IPS DF 6.9 (cell line): ENCODE results near the gene PRSS57.

Experiments
- DNase-seq: peaks from one replicate; pipeline ENCODE4 v3.0.0-alpha.2; 2013; ENCODE audit warnings: low read depth, low spot score
- H3K27ac ChIP-seq: one replicate; pipeline ENCODE4 v1.5.1; 2013; ENCODE audit warnings: low read length, control low read depth
- H3K27me3 ChIP-seq: 2 replicates; pipeline ENCODE4 v1.6.1; 2013; ENCODE audit warnings: mild to moderate bottlenecking, low read length; ENCODE audit not compliant: control insufficient read depth, insufficient read depth
- H3K36me3 ChIP-seq: 2 replicates; pipeline ENCODE4 v1.6.1; 2013; ENCODE audit warnings: low read length; ENCODE audit not compliant: control insufficient read depth, insufficient read depth
- H3K4me1 ChIP-seq: 2 replicates; pipeline ENCODE4 v1.6.1; 2013; ENCODE audit warnings: low read length; ENCODE audit not compliant: control insufficient read depth, insufficient read depth
- H3K4me3 ChIP-seq: 2 replicates; pipeline ENCODE4 v1.5.1; 2013; ENCODE audit warnings: mild to moderate bottlenecking, low read length
- H3K9me3 ChIP-seq: 2 replicates; pipeline ENCODE4 v1.6.1; 2013; ENCODE audit warnings: low read length, inconsistent platforms; ENCODE audit not compliant: control insufficient read depth, insufficient read depth
- WGBS: extraction: QIAGEN DNeasy Blood & Tissue Kit; methylation state at CpG from one replicate; pipeline ENCODE4 v1.1.7; 2013; ENCODE audit warnings: mixed read lengths, missing lambda C conversion rate; ENCODE audit not compliant: insufficient read length, insufficient coverage; 5-methylcytosine and 5-hydroxymethylcytosine counted together

PRSS57 gene

DNA sequence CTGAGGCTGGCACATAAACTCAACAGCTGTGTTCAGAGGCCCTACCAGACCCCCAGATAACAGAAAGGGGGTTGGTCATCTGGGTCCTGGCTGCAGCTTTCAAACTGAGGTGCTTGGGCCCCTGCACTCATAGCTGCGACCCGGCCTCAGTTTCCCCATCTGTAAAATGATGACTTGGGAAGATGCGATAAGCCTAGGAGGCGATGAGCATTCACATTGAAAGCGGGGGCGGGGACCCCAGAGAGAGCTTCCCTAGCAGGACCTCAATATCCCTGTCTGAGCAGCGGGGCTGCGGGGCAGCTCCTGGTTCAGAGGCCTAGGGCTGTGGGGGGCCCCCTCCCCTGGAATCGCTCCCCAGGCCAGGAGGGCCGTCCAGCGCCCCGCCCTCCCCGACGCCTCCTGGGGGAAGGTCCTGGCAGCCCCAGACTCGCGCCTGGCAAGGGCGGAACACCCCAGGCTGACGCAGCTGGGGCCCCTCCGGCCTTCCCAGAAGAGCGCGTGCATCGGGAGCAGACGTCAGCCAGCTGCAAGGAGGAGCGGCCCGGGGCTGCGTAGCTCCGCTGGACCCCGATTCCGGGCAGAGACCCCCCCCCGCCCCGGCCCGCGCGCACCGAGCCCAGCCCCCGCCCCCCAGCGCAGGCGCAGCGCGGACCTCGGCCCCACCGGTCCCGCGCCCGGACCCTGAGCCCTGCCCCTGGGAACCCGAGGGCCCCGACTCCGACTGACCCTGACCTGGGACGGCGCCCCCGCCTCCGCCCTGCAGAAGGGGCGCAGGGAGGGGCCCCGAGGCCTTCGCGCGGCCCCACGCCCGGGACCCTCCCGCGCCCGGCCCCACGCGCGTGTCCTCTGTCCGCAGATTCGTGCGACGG, 15.6 kb downstream of the PRSS57 start:
- Histone ChIP-seq H3K4me1 (peaks cover 4% of the 10 kb centered on the region), H3K36me3 (no peaks in the 10 kb centered on the region; the same call in 1 of the 2 replicates), H3K27ac (no peak overlapping the region), H3K9me3 (no peaks in the 10 kb centered on the region), H3K4me3 (peak overlapping the region; percentile 83), H3K27me3 (peaks cover 7% of the 10 kb centered on the region)
- no peak for DNase-seq
- WGBS = no CpG with 5 or more reads among the region's 69 CpGs

DNA sequence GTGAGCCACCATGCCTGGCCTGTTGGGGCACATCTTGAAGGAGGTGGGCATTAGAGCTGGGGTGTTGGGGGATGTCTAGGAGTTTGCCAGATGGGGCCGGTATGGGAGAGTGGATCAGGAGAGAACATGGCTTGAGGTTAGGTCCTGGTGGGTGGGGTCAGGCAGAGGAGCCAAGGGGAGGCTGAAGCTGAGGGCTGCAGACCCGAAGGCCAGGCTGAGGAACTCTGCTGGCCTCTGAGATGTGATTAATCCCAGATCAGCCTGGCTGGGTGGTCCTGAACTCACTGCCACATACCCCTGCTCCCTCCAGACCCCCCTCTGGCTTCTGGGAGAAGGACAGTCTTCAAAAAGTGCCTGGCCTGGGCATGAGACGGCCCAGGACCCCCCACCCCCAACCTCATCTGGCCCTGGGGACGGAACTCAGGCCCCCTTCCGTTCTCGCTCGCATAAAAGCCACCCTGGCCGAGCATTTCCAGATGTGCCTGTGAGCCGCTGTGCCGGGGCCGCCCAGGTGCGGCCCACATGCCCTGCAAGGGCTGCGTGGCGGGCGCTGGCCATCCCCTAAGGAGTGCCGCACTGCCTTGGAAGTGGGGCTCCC, 16.4 kb downstream of the PRSS57 start:
- peaks cover 4% of the 10 kb centered on the region for H3K4me1 ChIP-seq
- no peaks in the 10 kb centered on the region; the same call in 1 of the 2 replicates for H3K36me3 ChIP-seq
- WGBS = no CpG with 5 or more reads among the region's 16 CpGs
- H3K9me3 ChIP-seq = no peaks in the 10 kb centered on the region
- no peak for DNase-seq
- no peak overlapping the region; the same call in 1 of the 2 replicates for H3K4me3 ChIP-seq
- no peak overlapping the region for H3K27ac ChIP-seq
- peaks cover 7% of the 10 kb centered on the region for H3K27me3 ChIP-seq

DNA sequence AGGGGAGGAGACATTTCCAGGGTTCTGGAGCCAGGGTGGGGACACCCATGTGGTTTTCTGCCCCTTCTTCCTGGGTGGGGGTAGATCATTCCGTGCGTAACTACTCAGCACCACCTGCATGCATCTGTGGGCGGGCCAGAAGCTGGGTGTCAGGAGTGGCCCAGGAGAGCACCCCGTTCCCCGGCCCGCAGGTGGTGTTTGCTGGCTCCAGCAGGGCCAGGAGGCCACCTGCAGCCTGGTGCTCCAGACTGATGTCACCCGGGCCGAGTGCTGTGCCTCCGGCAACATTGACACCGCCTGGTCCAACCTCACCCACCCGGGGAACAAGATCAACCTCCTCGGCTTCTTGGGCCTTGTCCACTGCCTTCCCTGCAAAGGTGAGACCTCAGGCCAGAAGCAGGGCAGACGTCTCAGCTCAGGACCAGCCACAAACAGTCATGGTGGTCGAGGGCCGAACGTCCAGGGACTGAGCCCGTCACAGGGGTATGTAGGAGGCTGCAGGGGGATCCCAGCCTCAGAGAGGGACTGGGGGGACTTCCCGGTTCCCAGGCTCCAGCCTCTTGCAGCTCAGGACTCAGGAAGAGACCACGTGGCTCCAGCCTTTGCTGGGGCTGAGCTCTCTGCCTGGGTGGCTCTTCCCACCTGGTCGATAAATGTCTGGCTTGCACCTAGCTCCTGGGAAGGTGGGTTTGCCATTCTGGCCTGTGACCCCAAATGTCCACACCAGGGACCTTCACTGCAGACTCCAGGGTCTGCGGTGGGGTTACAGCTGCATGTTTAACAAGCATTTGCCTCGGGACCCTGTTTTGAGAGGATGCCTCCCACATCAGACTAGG, 17.4 kb downstream of the PRSS57 start:
- Histone ChIP-seq H3K9me3 (no peaks in the 10 kb centered on the region), H3K4me1 (peaks cover 4% of the 10 kb centered on the region), H3K27me3 (peaks cover 7% of the 10 kb centered on the region), H3K4me3 (no peak overlapping the region), H3K36me3 (no peaks in the 10 kb centered on the region; the same call in 1 of the 2 replicates), H3K27ac (no peak overlapping the region)
- no CpG with 5 or more reads among the region's 22 CpGs for WGBS
- DNase-seq = no peak

DNA sequence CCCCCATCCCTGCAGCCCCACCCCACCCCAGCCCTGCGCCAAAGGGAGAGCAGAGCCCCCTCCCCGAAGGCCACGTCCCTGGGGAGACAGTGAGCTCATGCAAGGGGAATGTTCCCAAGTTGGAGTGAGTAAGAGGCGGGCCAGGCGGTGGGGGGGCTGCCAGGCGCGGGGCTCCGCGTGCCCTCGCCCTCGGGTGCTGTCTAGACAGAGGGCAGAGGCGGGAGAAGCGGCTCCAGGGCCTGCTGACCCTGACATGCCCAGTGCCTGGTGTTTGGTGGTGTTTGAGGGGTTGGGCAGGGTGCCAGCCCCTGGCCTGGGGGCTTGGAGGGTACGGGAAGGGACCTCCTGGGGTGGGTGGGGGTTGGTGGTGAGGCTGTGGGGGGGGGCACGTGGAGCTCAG, 18.1 kb downstream of the PRSS57 start:
- WGBS = no CpG with 5 or more reads among the region's 15 CpGs
- Histone ChIP-seq H3K9me3 (no peaks in the 10 kb centered on the region), H3K27ac (no peak overlapping the region), H3K27me3 (peaks cover 7% of the 10 kb centered on the region), H3K4me1 (peaks cover 4% of the 10 kb centered on the region), H3K4me3 (no peak overlapping the region), H3K36me3 (no peaks in the 10 kb centered on the region; the same call in 1 of the 2 replicates)
- DNase-seq = no peak

DNA sequence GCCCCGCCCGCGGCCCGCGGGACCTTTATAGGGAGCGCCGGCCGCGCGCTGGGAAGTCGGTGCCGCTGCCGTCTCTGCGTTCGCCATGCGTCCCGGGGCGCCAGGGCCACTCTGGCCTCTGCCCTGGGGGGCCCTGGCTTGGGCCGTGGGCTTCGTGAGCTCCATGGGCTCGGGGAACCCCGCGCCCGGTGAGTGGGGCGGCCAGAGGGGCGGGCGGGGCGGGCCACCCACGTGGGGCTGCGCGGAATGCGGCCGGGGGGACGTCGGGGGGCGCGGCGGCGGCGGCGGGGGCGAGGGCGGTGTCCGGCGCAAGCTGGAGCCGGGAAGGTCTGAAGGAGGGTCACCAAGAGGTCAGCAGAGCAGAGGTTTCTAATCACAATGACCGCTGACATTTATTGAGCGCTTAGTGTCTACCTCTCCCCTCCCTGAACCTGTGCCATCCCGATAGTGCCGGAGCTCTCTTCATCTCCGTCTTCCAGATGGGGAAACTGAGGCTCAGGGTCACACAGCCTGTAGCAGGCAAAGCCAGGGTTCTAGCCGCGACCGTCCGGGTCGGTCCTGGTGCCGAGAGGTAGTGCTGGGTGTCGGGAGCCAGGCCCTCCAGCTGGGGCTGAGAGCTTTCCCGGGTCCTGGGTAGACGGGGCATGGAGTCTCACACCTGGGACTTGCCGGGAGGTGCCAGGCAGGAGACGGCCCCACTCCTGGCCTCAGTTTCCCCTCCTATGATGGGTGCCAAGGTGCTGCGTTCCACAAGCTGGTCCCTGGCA, 18.7 kb downstream of the PRSS57 start, which contains the start of gene FSTL3:
TSS of gene FSTL3 (plus strand) at position 54 of the 767 bp plus-strand sequence. CDS start at position 86, 32 bp downstream.
- WGBS = no CpG with 5 or more reads among the region's 63 CpGs
- H3K4me1 ChIP-seq = peaks cover 4% of the 10 kb centered on the region
- DNase-seq = no peak
- no peaks in the 10 kb centered on the region for H3K9me3 ChIP-seq
- no peaks in the 10 kb centered on the region; the same call in 1 of the 2 replicates for H3K36me3 ChIP-seq
- peaks cover 7% of the 10 kb centered on the region for H3K27me3 ChIP-seq
- peak within 1 kb of the TSS; percentile 12; the same call in 1 of the 2 replicates for H3K4me3 ChIP-seq
- H3K27ac ChIP-seq = no peak within 1 kb of the TSS

DNA sequence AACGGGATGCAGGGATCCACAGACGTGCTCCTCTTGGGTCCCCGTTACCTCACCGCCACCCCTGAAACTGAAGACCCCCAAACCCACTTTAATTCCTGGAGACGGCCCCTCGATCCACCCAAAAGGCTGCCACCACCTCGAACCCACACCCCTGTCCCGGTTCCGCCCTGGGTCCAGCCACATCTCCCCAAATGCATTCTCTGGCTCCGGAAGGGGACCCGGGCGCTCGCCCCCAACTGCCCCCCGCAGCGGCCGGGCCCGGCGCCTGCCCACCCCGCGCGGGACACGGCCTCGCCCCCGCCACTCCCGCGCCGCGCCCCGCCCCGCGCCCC, 19.3 kb downstream of the PRSS57 start:
- Histone ChIP-seq H3K27me3 (peaks cover 7% of the 10 kb centered on the region), H3K27ac (no peak overlapping the region), H3K36me3 (no peaks in the 10 kb centered on the region; the same call in 1 of the 2 replicates), H3K9me3 (no peaks in the 10 kb centered on the region), H3K4me1 (no peaks in the 10 kb centered on the region; the same call in 1 of the 2 replicates), H3K4me3 (no peak overlapping the region)
- DNase-seq = no peak
- no CpG with 5 or more reads among the region's 31 CpGs for WGBS

DNA sequence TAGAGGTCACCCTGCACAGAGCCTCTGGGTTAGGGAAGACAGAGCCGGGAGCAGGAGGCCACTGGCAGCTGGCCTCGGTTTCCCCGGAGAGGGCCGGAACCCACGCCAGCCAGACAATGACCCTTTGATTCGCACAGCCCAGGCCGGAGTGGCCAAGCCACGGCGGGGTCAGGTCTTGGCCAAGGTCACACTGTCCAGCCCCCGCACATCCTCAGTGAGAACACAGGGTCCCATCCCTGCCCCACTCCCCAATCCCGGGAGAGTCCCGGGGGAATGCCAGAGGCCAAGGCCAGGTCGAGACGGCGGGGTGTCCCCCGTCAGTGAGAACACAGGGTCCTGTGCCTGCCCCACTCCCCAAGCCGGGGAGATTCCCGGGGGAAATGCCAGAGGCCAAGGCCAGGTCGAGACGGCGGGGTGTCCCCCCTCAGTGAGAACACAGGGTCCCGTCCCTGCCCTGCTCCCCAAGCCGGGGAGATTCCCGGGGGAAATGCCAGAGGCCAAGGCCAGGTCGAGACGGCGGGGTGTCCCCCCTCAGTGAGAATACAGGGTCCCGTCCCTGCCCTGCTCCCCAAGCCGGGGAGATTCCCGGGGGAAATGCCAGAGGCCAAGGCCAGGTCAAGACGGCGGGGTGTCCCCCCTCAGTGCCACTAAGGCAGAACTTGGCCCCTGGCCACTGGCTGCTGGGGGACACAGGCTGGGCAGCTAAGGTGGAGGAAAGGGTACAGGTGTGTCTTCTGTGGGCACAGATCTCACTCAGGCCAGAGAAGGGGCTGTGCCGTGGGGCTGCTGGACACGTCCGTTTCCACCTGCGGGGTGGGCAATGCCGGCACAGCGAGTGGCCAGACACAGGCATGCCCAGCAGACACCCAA, 20.7 kb downstream of the PRSS57 start:
- no peak overlapping the region for H3K4me3 ChIP-seq

DNA sequence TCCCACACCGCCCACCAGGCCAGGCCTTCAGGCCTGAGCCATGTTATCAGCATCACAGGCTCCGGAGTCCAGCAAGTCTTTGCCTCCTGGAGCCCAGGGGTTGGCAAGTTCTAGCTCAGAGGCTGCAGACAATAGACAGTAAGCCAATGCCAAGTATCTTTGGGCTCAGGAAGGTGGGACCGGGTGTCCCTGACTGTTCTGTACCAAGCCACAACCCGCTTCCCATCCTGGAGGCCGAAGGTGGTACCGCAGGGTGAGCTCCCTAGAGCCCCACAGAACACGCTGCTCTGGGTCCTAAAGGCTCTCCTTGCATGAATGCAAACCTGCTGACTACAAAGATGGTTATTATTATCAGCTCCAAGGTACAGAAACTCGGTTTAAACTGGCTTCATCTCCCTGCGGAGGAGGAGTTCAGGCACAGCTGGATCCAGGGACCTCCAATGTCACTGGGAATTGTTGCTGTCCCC, 24.6 kb downstream of the PRSS57 start:
- H3K4me3 ChIP-seq = no peak overlapping the region
- H3K9me3 ChIP-seq = no peaks in the 10 kb centered on the region
- H3K4me1 ChIP-seq = no peaks in the 10 kb centered on the region
- DNase-seq = no peak
- H3K27me3 ChIP-seq = no peaks in the 10 kb centered on the region; the same call in 1 of the 2 replicates
- H3K27ac ChIP-seq = no peak overlapping the region
- no CpG with 5 or more reads among the region's 9 CpGs for WGBS
- no peaks in the 10 kb centered on the region for H3K36me3 ChIP-seq

More for the DNA sequence above, 20.7 kb downstream of the PRSS57 start:
- WGBS = no CpG with 5 or more reads among the region's 38 CpGs
- no peak overlapping the region for H3K27ac ChIP-seq
- no peak for DNase-seq
- no peaks in the 10 kb centered on the region; the same call in 1 of the 2 replicates for H3K36me3 ChIP-seq
- peaks cover 7% of the 10 kb centered on the region for H3K27me3 ChIP-seq
- H3K9me3 ChIP-seq = no peaks in the 10 kb centered on the region
- H3K4me1 ChIP-seq = no peaks in the 10 kb centered on the region; the same call in 1 of the 2 replicates
